PC-3 (cell line): ENCODE measurements around the gene MON1A. TPM values are rescaled to one million over a fixed set of nuclear protein-coding genes. Genes with fewer than 3 reads are reported as not detected.

Source experiments
- ATAC-seq: fragments of 200-7000 bp; cut with Tn5 transposase; 2 replicates; pipeline ENCODE4 v1.9.1; 2020; ENCODE audit warnings: mild to moderate bottlenecking, moderate library complexity
- BruUV-seq: library from RNA; stranded (reverse); fragments of 400-500 nt; replicated peaks from 2 replicates; lab custom pipeline; 2021; lab: Mats Ljungman, UMichigan
- CTCF ChIA-PET: fragments of 300-600 bp; sonication (Branson Sonifier 250); formaldehyde crosslinking; loops from one replicate; lab custom pipeline; 2022; ENCODE audit warnings: antibody characterized with exemption; lab: Charles Lee
- POLR2A ChIA-PET: fragments of 300-600 bp; sonication (Branson Sonifier 250); formaldehyde crosslinking; loops from one replicate; lab custom pipeline; 2022; ENCODE audit warnings: antibody characterized with exemption; ENCODE audit not compliant: unreplicated experiment; lab: Charles Lee
- DNase-seq: peaks from one replicate; pipeline ENCODE4 v3.0.0-alpha.2; 2015
- H2AFZ ChIP-seq: fragments of 300-600 bp; sonication (generic); 2 replicates; pipeline ENCODE4 v1.6.0; 2016; ENCODE audit warnings: antibody characterized with exemption, low read length
- H3F3A ChIP-seq: fragments of 300-600 bp; sonication (generic); one replicate; pipeline ENCODE4 v1.6.0; 2017; ENCODE audit warnings: antibody characterized with exemption, low read length, control low read depth, mild to moderate bottlenecking; ENCODE audit not compliant: unreplicated experiment
- H3K27ac ChIP-seq: fragments of 300-600 bp; sonication (generic); 2 replicates; pipeline ENCODE4 v1.5.1; 2016; ENCODE audit warnings: mild to moderate bottlenecking, low read length
- H3K27me3 ChIP-seq: fragments of 300-600 bp; sonication (generic); 2 replicates; pipeline ENCODE4 v1.6.1; 2016; ENCODE audit warnings: low read length, mixed read lengths
- H3K36me3 ChIP-seq: fragments of 300-600 bp; sonication (generic); 2 replicates; pipeline ENCODE4 v1.6.1; 2016; ENCODE audit warnings: low read depth, mixed run types, low read length, mixed read lengths
- H3K4me1 ChIP-seq: fragments of 300-600 bp; sonication (generic); 2 replicates; pipeline ENCODE4 v1.5.1; 2016; ENCODE audit warnings: low read length; ENCODE audit not compliant: insufficient read depth
- H3K4me2 ChIP-seq: fragments of 300-600 bp; sonication (generic); 2 replicates; pipeline ENCODE4 v1.6.0; 2016; ENCODE audit warnings: low read length
- H3K4me3 ChIP-seq: fragments of 300-600 bp; sonication (generic); 2 replicates; pipeline ENCODE4 v1.5.1; 2016; ENCODE audit warnings: mild to moderate bottlenecking, low read length, mixed read lengths
- H3K79me2 ChIP-seq: fragments of 300-600 bp; sonication (generic); 2 replicates; pipeline ENCODE4 v1.6.1; 2017; ENCODE audit warnings: low read length, mixed read lengths
- H3K9ac ChIP-seq: fragments of 300-600 bp; sonication (generic); 2 replicates; pipeline ENCODE4 v1.6.0; 2016; ENCODE audit warnings: mild to moderate bottlenecking, low read length
- H3K9me2 ChIP-seq: fragments of 300-600 bp; sonication (generic); replicated peaks from 2 replicates; pipeline ENCODE4 v1.6.1; 2016; ENCODE audit warnings: mixed run types, low read length, mixed read lengths
- H3K9me3 ChIP-seq: fragments of 300-600 bp; sonication (generic); 2 replicates; pipeline ENCODE4 v1.6.1; 2016; ENCODE audit warnings: low read length, mixed read lengths
- H4K20me1 ChIP-seq: fragments of 300-600 bp; sonication (generic); 2 replicates; pipeline ENCODE4 v1.6.1; 2016; ENCODE audit warnings: low read length, mixed read lengths
- EZH2 ChIP-seq: fragments of 300-600 bp; sonication (generic); IDR thresholded peaks from one replicate; pipeline ENCODE4 v1.6.1; 2017; ENCODE audit warnings: antibody characterized with exemption, mild to moderate bottlenecking, low read length; ENCODE audit not compliant: unreplicated experiment
- EZH2phosphoT487 ChIP-seq: fragments of 300-600 bp; sonication (generic); IDR thresholded peaks from 2 replicates; pipeline ENCODE4 v1.6.1; 2018; ENCODE audit warnings: mild to moderate bottlenecking, antibody characterized with exemption, low read length, borderline replicate concordance
- intact Hi-C: fragments of 100-400 bp; cut with micrococcal nuclease; formaldehyde crosslinking; loops from 2 replicates; pipeline ENCODE4 v1.9.0; 2023
- total RNA-seq: library from RNA; depleted of rRNA; stranded (reverse); fragments of >200 nt; gene quantifications from 2 replicates; pipeline ENCODE4 v1.2.3, GENCODE V29; 2014
- TF ChIP-seq, protein P1 (sequence below): fragments of 300-600 bp; sonication (generic); conservative IDR thresholded peaks from 2 replicates; pipeline ENCODE4 v1.5.1; 2017; ENCODE audit warnings: antibody characterized with exemption, low read depth, mild to moderate bottlenecking, low read length

MON1A gene
- total RNA-seq, 1 experiment from 2014 or later: 20.8 TPM

DNA sequence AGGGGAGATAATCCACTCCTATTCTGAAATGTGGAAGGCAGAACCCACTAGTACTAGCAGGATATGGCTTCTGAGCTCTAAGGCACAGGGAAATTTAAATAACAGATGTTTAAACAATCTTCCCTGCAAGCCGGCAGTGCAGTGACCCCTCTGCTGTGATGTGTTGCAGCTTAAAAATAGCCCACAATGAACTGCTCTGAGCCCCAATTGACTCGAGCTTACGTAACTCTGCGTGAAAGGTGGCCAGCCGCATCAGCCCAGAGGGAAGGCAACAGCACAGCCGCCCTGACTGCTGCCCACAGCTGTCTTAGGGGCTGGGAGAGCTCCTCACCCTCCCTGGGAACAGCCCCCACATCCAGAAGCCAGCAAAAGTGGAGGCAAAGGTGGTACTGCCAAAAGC, 47.4 kb downstream of the MON1A start:
- Histone ChIP-seq H3K27me3 (no peaks in the 10 kb centered on the region), H3K36me3 (no peaks in the 10 kb centered on the region), H3K4me2 (no peak overlapping the region), H3K4me1 (no peaks in the 10 kb centered on the region), H3K4me3 (no peak overlapping the region), H4K20me1 (no peaks in the 10 kb centered on the region), H3K9ac (no peak overlapping the region), H3K9me3 (no peaks in the 10 kb centered on the region), H3K79me2 (no peaks in the 10 kb centered on the region), H3K27ac (no peak overlapping the region), H3F3A (no peaks in the 10 kb centered on the region), H2AFZ (no peak overlapping the region), H3K9me2 (no peaks in the 10 kb centered on the region)
- intact Hi-C loops: no loop called here
- CTCF ChIA-PET: interaction anchor here (0.5 to 1.6 kb wide), 3 partner anchors 24 to 43 kb away, joined by 3 to 4 read pairs (median 4); no protein-coding TSS in a partner anchor
- ATAC-seq: no peak
- POLR2A ChIA-PET: interaction anchor here (0.6 kb wide), 2 partner anchors 19 to 28 kb away, joined by 3 to 4 read pairs; no protein-coding TSS in a partner anchor
- BruUV-seq: no TSS peak
- DNase-seq: no peak
- TF ChIP-seq, protein P1, sequence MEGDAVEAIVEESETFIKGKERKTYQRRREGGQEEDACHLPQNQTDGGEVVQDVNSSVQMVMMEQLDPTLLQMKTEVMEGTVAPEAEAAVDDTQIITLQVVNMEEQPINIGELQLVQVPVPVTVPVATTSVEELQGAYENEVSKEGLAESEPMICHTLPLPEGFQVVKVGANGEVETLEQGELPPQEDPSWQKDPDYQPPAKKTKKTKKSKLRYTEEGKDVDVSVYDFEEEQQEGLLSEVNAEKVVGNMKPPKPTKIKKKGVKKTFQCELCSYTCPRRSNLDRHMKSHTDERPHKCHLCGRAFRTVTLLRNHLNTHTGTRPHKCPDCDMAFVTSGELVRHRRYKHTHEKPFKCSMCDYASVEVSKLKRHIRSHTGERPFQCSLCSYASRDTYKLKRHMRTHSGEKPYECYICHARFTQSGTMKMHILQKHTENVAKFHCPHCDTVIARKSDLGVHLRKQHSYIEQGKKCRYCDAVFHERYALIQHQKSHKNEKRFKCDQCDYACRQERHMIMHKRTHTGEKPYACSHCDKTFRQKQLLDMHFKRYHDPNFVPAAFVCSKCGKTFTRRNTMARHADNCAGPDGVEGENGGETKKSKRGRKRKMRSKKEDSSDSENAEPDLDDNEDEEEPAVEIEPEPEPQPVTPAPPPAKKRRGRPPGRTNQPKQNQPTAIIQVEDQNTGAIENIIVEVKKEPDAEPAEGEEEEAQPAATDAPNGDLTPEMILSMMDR: no peak
- TF ChIP-seq EZH2: no peak
- no peak for TF ChIP-seq EZH2phosphoT487

GRCh38 chr3:49880581-49881315, 48.9 kb downstream of the MON1A start:
- no TSS peak for BruUV-seq
- no peaks in the 10 kb centered on the region for H3K4me1 ChIP-seq
- ChIA-PET CTCF (interaction anchor here (0.9 kb wide), 1 partner anchor 18 kb away, joined by 3 read pairs; no protein-coding TSS in a partner anchor), POLR2A (interaction anchor here (0.5 kb wide), 1 partner anchor 35 kb away, joined by 5 read pairs; no protein-coding TSS in a partner anchor)
- no peak overlapping the region for H3K27ac ChIP-seq
- intact Hi-C loops: no loop called here
- H4K20me1 ChIP-seq: no peaks in the 10 kb centered on the region
- H3K4me2 ChIP-seq: no peak overlapping the region
- no peaks in the 10 kb centered on the region for H3K9me2 ChIP-seq
- H3K79me2 ChIP-seq: no peaks in the 10 kb centered on the region
- H3K27me3 ChIP-seq: no peaks in the 10 kb centered on the region
- no peaks in the 10 kb centered on the region for H3K9me3 ChIP-seq
- no peak overlapping the region for H2AFZ ChIP-seq
- no peak overlapping the region for H3K9ac ChIP-seq
- no peak for TF ChIP-seq EZH2phosphoT487
- TF ChIP-seq, protein P1: no peak
- TF ChIP-seq EZH2: no peak
- H3K36me3 ChIP-seq: no peaks in the 10 kb centered on the region
- H3K4me3 ChIP-seq: no peak overlapping the region
- no peak for ATAC-seq
- no peaks in the 10 kb centered on the region for H3F3A ChIP-seq
- DNase-seq: no peak

GRCh38 chr3:49879721-49880120, 49.9 kb downstream of the MON1A start:
- ChIA-PET POLR2A (interaction anchor here (0.6 kb wide), 1 partner anchor 39 kb away, joined by 3 read pairs; no protein-coding TSS in a partner anchor), CTCF (interaction anchor here (0.9 kb wide), 1 partner anchor 17 kb away, joined by 3 read pairs; no protein-coding TSS in a partner anchor)
- Histone ChIP-seq H4K20me1 (no peaks in the 10 kb centered on the region), H3K27me3 (no peaks in the 10 kb centered on the region), H3K27ac (no peak overlapping the region), H3K4me3 (no peak overlapping the region), H3F3A (no peaks in the 10 kb centered on the region), H3K4me2 (no peak overlapping the region), H3K9me2 (no peaks in the 10 kb centered on the region), H3K4me1 (no peaks in the 10 kb centered on the region), H3K36me3 (no peaks in the 10 kb centered on the region), H3K79me2 (no peaks in the 10 kb centered on the region), H2AFZ (no peak overlapping the region), H3K9me3 (no peaks in the 10 kb centered on the region), H3K9ac (no peak overlapping the region)
- no peak for ATAC-seq
- TF ChIP-seq EZH2 (no peak), EZH2phosphoT487 (no peak)
- TF ChIP-seq, protein P1: no peak
- no TSS peak for BruUV-seq
- no peak for DNase-seq
- intact Hi-C loops: no loop called here
